Endothelial cell of umbilical vein (primary cell): Measurements from ENCODE around the gene SMARCC1. TPM values are rescaled to one million over a fixed set of nuclear protein-coding genes. Genes with fewer than 3 reads are reported as not detected.

ENCODE experiments used
- BruUV-seq: library from RNA; stranded (reverse); fragments of 400-500 nt; replicated peaks from 2 replicates; lab custom pipeline; 2021; lab: Mats Ljungman, UMichigan
- CTCF ChIA-PET: fragments of 300-600, 350-600 bp; sonication (Branson Sonifier 250); formaldehyde crosslinking; loops from one replicate; lab custom pipeline; 2021; ENCODE audit warnings: antibody characterized with exemption, inconsistent platforms; lab: Charles Lee
- POLR2A ChIA-PET: fragments of 300-600, 350-600 bp; sonication (Branson Sonifier 250); formaldehyde crosslinking; loops from one replicate; lab custom pipeline; 2021; ENCODE audit warnings: antibody characterized with exemption, inconsistent platforms; lab: Charles Lee
- DNase-seq: peaks from one replicate; pipeline ENCODE4 v3.0.0-alpha.2; 2011; ENCODE audit warnings: low read depth, low spot score
- FAIRE-seq: peaks from 2 replicates; lab custom pipeline; 2011; peaks lifted over from hg19 to GRCh38; lab: Jason Lieb, UNC
- H2AFZ ChIP-seq: 2 replicates; pipeline ENCODE4 v1.6.0; 2012; ENCODE audit warnings: low read depth, low read length, control low read depth, inconsistent platforms
- H3K27ac ChIP-seq: 2 replicates; pipeline ENCODE4 v1.5.1; 2011; ENCODE audit warnings: low read depth, mild to moderate bottlenecking, control low read depth, low read length, moderate library complexity; ENCODE audit not compliant: insufficient read depth
- H3K27me3 ChIP-seq, 2 experiments: 2 replicates each; pipeline versions ENCODE4 v1.6.0 to v1.6.1; 2011; ENCODE audit warnings: low read length in 2 of 2, mixed read lengths in 1 of 2; ENCODE audit not compliant: control insufficient read depth in 2 of 2, insufficient read depth in 2 of 2
- H3K36me3 ChIP-seq, 2 experiments: 2 replicates in 1 of 2; 3 replicates in 1 of 2; pipeline ENCODE4 v1.5.1; 2011; ENCODE audit warnings: low read length in 2 of 2, mild to moderate bottlenecking in 1 of 2, moderate library complexity in 1 of 2; ENCODE audit not compliant: control insufficient read depth in 2 of 2, insufficient read depth in 2 of 2; ENCODE audit errors: extremely low read depth in 1 of 2
- H3K4me1 ChIP-seq: 3 replicates; pipeline ENCODE4 v1.5.1; 2011; ENCODE audit warnings: mild to moderate bottlenecking, low read length; ENCODE audit not compliant: control insufficient read depth, insufficient read depth; ENCODE audit errors: extremely low read depth
- H3K4me2 ChIP-seq: 2 replicates; pipeline ENCODE4 v1.6.1; 2011; ENCODE audit warnings: low read length, control low read depth, mixed read lengths; ENCODE audit not compliant: insufficient read depth
- H3K4me3 ChIP-seq, 3 experiments: fragments of 200-600 bp in 1 of 3; sonication (generic), shearing (Covaris generic) in 1 of 3; replicated peaks in 1 of 3; 2 replicates each; pipeline ENCODE4 v1.5.1; 2011 to 2016; ENCODE audit warnings: control low read depth in 3 of 3, low read length in 3 of 3, mild to moderate bottlenecking in 2 of 3, inconsistent platforms in 1 of 3, low read depth in 1 of 3, moderate library complexity in 1 of 3; ENCODE audit not compliant: insufficient read depth in 1 of 3
- H3K79me2 ChIP-seq: 2 replicates; pipeline ENCODE4 v1.6.0; 2012; ENCODE audit warnings: low read length, inconsistent platforms; ENCODE audit not compliant: control insufficient read depth, insufficient read depth
- H3K9ac ChIP-seq: replicated peaks from 2 replicates; pipeline ENCODE3; 2011; ENCODE audit warnings: low read length, control low read depth; ENCODE audit not compliant: insufficient read depth; ENCODE audit errors: extremely low read depth
- H3K9me1 ChIP-seq: replicated peaks from 3 replicates; pipeline ENCODE4 v1.6.0; 2011; ENCODE audit warnings: mild to moderate bottlenecking, low read length; ENCODE audit not compliant: control insufficient read depth, insufficient read depth; ENCODE audit errors: extremely low read depth
- H3K9me3 ChIP-seq: replicated peaks from 2 replicates; pipeline ENCODE4 v1.5.1; 2012; ENCODE audit warnings: low read length, inconsistent platforms; ENCODE audit not compliant: control insufficient read depth, insufficient read depth
- H4K20me1 ChIP-seq: replicated peaks from 2 replicates; pipeline ENCODE3; 2011; ENCODE audit warnings: mild to moderate bottlenecking, low read length; ENCODE audit not compliant: control insufficient read depth, insufficient read depth; ENCODE audit errors: extremely low read depth
- CTCF ChIP-seq, 2 donors: IDR thresholded peaks; 1 replicate in 1 of 2; 2 replicates in 1 of 2; pipeline ENCODE4 v1.5.1; 2011; ENCODE audit warnings: low read length in 2 of 2, mild to moderate bottlenecking in 2 of 2, moderate library complexity in 2 of 2, control low read depth in 1 of 2, inconsistent platforms in 1 of 2, low read depth in 1 of 2; ENCODE audit not compliant: insufficient read depth in 1 of 2; ENCODE audit errors: extremely low read depth in 1 of 2
- FOS ChIP-seq: IDR thresholded peaks from 2 replicates; pipeline ENCODE4 v1.6.1; 2011; ENCODE audit warnings: mild to moderate bottlenecking, low read length, moderate library complexity, borderline replicate concordance; ENCODE audit not compliant: insufficient read depth
- GATA2 ChIP-seq: IDR thresholded peaks from 2 replicates; pipeline ENCODE4 v1.7.0; 2011; ENCODE audit warnings: low read depth, mild to moderate bottlenecking, moderate library complexity, mixed read lengths, low read length; ENCODE audit not compliant: insufficient read length, insufficient read depth
- MAX ChIP-seq: IDR thresholded peaks from 2 replicates; pipeline ENCODE4 v1.6.1; 2011; ENCODE audit not compliant: insufficient read depth, insufficient read length
- MYC ChIP-seq: IDR thresholded peaks from one replicate; pipeline ENCODE4 v1.6.1; 2011; ENCODE audit warnings: mild to moderate bottlenecking, low read depth, low read length
- POLR2AphosphoS5 ChIP-seq: IDR thresholded peaks from 2 replicates; pipeline ENCODE4 v1.6.1; 2012; ENCODE audit warnings: low read depth, mild to moderate bottlenecking, control low read depth, low read length, moderate library complexity; ENCODE audit not compliant: insufficient read depth
- dilution Hi-C: fragments of 300-500 bp; cut with MboI; formaldehyde crosslinking; loops from one replicate; pipeline ENCODE4 v1.15.0; 2019; ENCODE audit warnings: low sequenced_read_pairs; ENCODE audit not compliant: extremely low pct_ligation_motif_present
- intact Hi-C: fragments of 100-400 bp; cut with micrococcal nuclease; formaldehyde crosslinking; loops from one replicate; pipeline ENCODE4 v1.10.0; 2022
- polyA plus RNA-seq, 4 experiments: library from polyadenylated mRNA; depleted of rRNA in 3 of 4; stranded (reverse) in 3 of 4; unstranded in 1 of 4; fragments of >200 nt; gene quantifications; 2 replicates each; pipeline versions ENCODE4 v1.2.1 to v1.2.3, GENCODE V29; 2011 to 2012; ENCODE audit warnings: missing spikeins in 1 of 4
- total RNA-seq: library from RNA; stranded (reverse); gene quantifications from 2 replicates; pipeline ENCODE4 v1.2.3, GENCODE V29; 2021

SMARCC1 gene
- total and polyA plus RNA-seq, 2 donors (not counting 3 experiments of a cell fraction or from before 2014, with no cell fraction given), result 23.0 to 138 TPM

- Histone ChIP-seq H3K9ac (no peak overlapping the region), H2AFZ (no peak overlapping the region), H3K4me1 (no peaks in the 10 kb centered on the region), H3K27me3 (peaks cover 2 to 5% of the 10 kb centered on the region in 2 experiments), H3K36me3 (no peaks in the 10 kb centered on the region), H3K9me3 (no peaks in the 10 kb centered on the region), H4K20me1 (no peaks in the 10 kb centered on the region), H3K79me2 (no peaks in the 10 kb centered on the region), H3K4me2 (no peak overlapping the region), H3K9me1 (no peaks in the 10 kb centered on the region), H3K4me3 (no peak overlapping the region), H3K27ac (no peak overlapping the region)
- ChIA-PET CTCF (interaction anchor here (1.2 to 2.7 kb wide), 2 partner anchors 19 to 283 kb away, joined by 3 to 10 read pairs; no protein-coding TSS in a partner anchor), POLR2A (no interaction called here)
- no peak for FAIRE-seq
- TF ChIP-seq FOS (no peak), MYC (no peak), MAX (no peak), GATA2 (no peak), POLR2AphosphoS5 (no peak), CTCF (IDR thresholded peaks at IDR 0.05; ENCODE audit: extremely low read depth in 1 of 2, insufficient read depth in 1 of 2, low read depth in 1 of 2, low read length in 2 of 2) (no peak)
- intact Hi-C loops (no loop called here), dilution Hi-C loops (no loop called here)
- no TSS peak for BruUV-seq
- DNase-seq, result no peak
Observed at GRCh38 chr3:47541583-47542108, 240.0 kb downstream of the SMARCC1 start.
